ENCODE measurements around the gene SFTA2.
"Not testable (repeated sequence)": the region's sequence is repeated elsewhere in the genome, so short reads cannot be mapped to it uniquely, and the experiment has no call there.

SFTA2 gene

DNA sequence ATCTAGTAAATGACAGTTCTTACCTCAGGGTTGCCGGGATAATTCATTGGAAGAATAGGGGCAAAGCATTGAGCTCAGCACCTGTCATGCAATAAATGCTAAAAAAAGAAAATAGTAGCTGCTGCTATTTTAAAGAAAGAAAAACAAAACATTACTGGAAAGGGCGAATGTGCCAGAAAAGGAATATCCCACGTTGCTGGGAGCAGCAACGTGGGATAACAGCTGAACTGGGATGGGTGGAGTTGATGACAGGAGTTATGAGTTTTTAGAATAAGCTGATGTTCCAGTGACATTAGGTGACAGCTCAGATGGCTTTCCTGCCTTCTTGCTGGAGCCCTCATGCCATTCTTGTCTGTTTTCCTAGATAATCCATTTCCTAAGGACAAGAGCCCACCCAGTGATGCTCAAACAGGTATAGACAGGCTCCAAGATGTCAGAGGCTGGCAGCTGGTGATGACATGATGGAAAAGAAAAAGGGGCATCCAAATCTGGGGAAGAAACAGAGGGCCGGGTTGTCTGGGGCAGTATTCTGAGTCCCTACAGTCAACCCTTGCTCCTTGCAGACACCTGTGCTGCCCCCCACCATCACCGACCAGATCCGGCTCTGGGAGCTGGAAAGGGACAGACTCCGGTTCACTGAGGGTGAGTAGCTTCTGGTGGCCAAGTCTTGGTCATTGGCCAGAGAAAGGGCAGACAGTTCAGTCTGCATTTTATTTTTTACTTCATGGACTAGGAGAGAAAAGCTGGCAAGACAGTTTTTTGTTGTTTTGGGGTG is 19.0 kb downstream of the SFTA2 start:
- FAIRE-seq, result no peak

DNA sequence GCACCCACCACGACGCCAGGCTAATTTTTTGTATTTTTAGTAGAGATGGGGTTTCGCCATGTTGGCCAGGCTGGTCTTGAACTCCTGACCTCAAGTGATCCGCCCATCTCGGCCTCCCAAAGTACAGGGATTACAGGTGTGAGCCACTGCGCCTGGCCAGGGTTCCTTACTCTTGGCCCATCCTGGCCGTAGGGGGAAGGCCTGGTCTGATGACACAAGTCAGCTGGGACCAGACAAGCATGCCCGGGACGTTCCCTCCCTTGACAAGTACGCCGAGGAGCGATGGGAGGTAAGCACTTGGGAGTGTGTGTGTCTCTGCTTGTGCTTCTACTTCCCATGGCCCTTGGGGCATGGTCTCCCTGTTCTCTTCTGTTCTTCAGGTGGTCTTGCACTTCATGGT is 21.5 kb downstream of the SFTA2 start:
- not testable (repeated sequence) for FAIRE-seq

DNA sequence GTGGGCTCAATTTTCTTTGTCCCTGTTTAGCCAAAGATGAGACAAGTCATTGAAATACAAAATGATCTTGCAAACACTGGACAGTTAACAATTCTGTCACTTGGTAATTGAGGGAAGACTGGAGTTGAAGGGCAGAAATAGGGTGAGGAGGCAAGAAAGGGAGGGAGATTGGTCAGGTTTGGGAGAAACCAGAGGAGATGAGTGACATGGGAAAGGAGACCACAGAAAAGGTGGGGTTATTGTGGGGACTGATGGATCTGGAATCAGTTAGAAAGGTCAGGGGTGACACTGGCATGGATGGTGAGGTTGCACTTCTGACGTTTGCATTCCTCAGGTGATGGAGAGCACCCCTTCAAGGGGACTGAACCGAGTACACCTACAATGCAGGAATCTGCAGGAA is 23.3 kb downstream of the SFTA2 start:
- no peak for FAIRE-seq

DNA sequence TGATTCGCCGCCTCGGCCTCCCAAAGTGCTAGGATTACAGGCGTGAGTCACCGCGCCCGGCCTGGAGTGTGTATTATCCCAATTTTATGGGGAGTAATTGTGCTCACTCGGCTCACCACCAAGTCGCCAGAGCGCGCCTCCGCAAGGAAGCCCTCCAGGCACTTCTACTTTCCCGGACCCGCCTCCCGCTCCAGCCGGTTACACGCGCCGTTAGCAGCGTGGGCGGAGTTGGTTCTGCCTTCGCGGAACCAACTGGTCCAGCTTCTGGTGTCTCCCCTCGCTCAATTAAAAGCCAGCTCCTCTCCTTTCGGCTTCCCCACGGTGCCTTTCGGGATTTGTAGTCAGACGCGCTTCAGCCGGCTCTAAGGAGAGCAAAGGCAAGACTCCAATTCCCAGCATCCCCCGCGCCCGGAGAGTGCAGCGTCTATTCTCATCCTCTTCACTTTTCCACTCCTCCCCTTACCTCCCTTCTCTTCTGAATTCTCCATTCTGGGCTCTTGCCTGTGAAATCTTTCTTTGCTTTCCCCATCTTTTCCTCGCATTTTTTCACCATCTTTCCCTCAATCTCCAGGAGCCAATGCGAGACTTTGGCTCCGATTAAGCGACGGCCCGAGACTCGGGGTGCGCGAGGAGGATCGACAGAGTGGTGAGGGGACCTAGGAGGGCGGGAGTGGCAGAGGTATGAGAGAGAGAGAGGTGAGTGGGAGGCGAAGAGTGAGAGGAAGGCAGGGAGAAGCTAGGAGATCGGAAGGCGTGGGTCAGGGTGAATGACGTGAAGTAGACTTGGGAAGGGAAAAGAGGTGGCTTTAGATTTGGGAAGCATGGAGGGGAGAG is 24.0 kb downstream of the SFTA2 start, which contains the start of gene GTF2H4:
Gene GTF2H4 (plus strand): TSS at position 450 of the 834 bp plus-strand sequence.
- peak; percentile 85 for FAIRE-seq

DNA sequence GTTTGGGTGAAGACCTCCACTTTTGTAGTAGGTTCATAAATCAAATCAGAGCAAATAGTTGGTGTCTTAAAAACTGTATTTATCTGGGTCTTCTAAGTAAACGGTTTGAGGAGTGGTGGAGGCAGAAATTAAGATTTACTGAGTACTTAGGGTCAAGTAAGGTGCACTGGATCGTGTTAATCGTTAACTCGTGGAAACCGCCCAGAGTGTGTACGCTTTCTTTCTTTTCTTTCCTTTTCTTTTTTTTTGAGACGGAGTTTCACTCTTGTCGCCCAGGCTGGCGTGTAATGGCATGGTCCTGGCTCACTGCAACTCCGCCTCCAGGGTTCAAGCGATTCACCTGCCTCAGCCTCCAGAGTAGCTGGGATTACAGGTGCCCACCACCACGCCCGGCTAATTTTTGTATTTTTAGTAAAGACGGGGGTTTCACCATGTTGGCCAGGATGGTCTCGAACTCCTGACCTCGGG is 24.6 kb downstream of the SFTA2 start:
- not testable (repeated sequence) for FAIRE-seq

DNA sequence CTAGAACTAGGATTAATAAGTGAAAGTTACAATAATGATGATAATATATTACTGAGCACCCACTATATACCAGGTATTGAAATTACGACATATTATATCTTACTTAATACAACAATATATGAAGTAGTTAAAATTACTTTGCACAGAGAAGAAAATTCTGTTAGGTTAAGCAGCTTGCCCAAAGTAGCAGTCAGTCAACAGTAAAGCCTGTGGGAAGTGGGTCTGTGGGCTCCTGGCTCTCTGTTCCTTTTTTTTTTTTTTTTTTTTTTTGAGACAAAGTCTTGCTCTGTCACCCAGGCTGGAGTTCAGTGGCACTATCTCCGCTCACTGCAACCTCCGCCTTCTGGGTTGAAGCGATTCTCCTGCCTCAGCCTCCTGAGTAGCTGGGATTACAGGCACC is 28.7 kb downstream of the SFTA2 start:
- FAIRE-seq, result no peak

DNA sequence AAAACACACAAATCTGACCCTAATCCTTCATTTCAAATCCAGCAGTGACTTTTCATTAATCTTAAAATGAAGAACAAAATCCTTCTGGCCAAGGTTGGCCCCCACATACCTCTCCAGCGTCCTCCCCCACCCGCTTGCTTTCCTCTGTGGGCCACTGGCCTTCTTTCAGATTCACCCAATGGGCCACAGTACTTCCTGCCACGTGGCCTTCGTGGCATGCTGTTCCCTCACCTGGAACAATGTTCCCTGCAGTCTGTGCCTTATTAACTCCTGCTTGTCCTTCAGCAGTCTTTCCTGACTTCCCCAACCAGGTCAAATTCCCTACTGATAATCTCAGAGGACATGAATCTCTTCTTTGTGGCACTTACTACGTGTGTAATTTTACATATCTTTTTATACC is 29.3 kb downstream of the SFTA2 start:
- no peak for FAIRE-seq

DNA sequence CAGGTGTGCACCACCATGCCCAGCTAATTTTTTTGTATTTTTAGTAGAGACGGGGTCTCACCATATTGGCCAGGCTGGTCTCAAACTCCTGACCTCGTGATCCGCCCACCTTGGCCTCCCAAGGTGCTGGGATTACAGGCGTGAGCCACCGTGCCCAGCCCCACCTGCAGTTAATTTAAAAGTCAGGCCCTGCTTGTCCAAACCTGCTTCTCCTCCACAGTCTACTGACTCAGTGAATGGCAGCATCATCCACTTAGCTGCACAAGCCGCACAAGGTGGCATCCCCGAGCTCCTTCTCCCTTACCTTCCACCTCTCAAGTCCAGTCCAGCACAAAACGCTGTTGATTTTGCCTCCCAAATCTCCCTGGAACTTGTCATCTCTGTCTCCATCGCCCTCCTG is 29.8 kb downstream of the SFTA2 start:
- FAIRE-seq, result not testable (repeated sequence)

DNA sequence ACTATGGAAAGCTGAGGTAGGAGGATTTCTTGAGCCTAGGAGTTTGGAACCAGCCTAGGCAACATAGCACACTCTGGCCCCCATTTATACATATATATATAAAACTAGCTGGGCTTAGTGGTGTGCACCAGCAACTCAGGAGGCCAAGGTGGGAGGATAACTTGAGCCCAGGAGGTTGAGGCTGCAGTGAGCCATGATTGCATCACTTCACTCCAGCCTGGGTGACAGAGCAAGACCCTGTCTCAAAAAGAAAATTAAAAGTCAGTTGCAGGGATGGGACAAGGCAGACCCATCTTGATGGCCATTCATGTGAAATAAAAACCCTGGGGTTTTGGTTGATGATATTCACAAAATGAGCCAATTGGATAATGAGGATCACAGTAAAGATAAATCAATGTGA is 30.5 kb downstream of the SFTA2 start:
- FAIRE-seq, result no peak

DNA sequence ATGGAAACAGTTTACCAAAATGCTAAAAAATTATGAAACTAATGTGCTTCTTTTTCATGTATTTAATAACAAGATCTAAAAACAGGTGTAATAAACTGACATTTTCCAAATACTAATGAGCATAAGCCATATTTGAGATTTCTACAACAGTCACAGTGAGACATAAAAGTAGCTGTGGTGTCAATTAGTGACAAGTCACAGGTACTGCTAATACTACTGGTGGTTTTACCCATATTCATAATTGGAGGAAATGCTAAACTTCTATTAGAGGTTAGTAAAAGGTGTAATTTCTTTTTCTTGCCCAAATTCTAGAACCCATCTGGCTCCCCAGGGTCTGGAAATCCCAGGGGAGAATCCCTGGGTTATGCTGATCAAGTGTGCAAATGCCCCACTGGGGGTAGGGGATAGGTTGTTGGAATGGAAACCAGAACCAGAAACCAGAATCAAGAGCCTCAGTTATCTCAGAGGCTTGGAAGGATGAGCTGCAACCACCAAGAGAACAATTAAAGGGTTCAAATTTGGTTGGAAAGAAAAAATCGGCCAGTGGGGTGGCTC is 31.0 kb downstream of the SFTA2 start:
- FAIRE-seq, result no peak

DNA sequence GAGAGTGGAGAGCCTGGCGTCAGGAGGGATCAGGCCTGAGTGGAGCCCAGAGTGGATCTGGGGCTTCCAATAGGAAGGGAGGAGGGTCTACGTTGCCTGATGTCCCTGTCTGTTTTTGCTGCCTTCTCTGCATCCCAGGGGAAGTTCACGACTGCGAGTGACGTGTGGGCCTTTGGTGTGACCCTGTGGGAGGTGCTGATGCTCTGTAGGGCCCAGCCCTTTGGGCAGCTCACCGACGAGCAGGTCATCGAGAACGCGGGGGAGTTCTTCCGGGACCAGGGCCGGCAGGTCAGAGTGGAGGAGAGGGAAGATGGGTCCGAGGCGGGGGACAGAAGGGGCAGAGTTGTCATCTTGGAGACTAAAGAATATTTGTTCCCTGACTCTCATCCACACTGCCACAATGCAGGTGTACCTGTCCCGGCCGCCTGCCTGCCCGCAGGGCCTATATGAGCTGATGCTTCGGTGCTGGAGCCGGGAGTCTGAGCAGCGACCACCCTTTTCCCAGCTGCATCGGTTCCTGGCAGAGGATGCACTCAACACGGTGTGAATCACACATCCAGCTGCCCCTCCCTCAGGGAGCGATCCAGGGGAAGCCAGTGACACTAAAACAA is 33.1 kb downstream of the SFTA2 start:
- FAIRE-seq, result no peak

DNA sequence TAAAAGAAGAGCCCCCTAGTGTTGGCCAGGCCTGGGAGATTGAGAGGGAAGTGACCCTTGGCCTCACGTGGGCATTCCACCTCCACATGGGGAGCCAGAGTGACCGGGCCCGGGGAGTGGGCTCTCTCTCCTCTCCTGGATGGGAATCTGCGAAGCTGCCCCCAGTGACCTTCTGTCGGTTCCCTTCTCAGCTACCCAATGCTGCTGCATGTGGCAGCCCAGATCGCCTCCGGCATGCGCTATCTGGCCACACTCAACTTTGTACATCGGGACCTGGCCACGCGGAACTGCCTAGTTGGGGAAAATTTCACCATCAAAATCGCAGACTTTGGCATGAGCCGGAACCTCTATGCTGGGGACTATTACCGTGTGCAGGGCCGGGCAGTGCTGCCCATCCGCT is 34.1 kb downstream of the SFTA2 start:
- no peak for FAIRE-seq

DNA sequence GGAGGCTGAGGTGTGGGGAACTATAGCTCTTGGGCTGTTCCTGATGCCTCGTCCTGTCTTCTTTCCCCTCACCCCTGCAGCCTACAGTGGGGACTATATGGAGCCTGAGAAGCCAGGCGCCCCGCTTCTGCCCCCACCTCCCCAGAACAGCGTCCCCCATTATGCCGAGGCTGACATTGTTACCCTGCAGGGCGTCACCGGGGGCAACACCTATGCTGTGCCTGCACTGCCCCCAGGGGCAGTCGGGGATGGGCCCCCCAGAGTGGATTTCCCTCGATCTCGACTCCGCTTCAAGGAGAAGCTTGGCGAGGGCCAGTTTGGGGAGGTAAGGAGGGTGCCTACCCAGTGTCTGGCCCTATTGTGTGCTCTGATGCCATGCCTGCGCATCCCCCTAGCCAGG is 35.4 kb downstream of the SFTA2 start:
- no peak for FAIRE-seq

DNA sequence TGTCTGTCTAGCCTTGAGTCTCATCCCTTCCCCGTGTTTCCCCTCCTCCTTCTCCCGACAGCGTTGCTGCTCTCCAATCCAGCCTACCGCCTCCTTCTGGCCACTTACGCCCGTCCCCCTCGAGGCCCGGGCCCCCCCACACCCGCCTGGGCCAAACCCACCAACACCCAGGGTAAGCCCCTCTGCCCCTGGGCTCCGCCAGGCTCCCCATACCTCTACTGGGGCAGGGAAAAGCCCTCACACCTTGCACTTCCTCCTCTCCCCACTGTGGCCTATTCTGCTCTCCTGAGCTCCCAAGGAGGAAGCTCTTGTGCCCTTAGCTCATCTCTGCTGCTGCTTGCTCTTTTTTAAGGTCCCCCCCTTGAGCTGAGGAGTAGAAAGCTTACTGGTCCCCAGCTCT is 36.6 kb downstream of the SFTA2 start:
- no peak for FAIRE-seq

DNA sequence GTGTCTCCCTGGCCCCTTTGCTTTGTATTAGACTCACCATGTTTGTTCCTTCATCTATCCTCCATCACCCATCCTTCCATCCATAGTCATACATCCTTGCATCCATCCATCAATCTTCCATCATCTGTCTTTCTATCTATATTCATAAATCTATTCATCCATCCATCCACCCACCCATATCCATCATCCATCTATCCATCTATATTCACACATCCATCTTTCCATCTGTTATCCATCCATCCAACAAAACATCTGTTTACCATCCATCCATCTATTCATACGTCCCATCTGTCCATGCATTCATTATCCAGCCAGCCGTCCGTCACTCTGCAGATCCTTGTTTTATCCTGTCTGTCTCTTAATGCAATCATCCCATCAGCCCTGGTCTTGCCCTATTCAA is 37.0 kb downstream of the SFTA2 start:
- FAIRE-seq, result no peak

DNA sequence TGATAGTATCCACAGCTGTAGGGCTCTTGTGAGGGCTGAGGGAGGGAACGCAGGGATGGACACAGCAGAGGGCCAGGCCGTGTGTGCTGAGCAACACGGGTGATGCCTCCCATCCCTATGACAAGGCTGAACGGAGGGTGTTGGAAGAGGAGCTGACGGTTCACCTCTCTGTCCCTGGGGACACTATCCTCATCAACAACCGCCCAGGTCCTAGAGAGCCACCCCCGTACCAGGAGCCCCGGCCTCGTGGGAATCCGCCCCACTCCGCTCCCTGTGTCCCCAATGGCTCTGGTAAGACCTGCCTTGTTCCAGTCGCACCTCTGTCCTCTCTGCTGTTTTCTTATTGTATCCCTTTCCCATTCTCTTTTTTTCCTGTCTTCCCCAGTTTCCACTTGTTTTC is 37.6 kb downstream of the SFTA2 start:
- no peak for FAIRE-seq

DNA sequence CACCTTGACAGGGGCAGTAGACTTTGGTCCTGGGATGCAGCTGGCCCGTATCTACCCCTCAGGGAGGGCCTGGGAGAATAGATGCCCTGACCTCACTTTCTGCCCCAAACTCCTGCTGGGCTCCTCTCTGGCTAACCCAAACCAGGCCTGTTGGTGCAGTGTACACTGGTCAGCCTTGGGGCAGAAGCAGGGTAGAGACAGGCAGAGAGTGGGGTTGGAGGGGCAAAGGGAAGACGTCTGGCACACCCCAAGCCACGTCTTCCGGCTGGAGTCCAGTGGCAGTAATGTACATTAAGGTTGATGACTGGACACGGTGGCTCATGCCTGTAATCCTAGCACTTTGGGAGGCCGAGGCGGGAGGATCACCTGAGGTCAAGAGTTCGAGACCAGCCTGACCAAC is 38.3 kb downstream of the SFTA2 start:
- FAIRE-seq, result no peak

DNA sequence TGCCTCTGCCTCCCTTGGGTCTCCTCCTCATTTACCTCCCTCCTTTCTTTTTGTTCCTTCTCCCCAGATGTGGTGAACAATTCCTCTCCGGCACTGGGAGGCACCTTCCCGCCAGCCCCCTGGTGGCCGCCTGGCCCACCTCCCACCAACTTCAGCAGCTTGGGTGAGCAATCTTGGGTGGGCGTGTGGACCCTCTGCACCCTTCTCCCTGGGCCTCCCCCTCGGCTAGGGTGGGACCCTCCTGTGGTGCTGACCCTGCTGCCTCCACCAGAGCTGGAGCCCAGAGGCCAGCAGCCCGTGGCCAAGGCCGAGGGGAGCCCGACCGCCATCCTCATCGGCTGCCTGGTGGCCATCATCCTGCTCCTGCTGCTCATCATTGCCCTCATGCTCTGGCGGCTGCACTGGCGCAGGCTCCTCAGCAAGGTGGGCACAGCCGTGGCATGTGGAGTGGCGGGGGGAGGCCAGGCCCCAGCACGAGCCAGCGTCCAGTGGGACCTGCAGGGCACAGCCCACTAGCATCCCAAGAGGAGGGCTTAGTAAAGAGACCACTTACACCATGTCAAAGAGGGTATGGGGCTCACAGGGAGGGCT is 38.9 kb downstream of the SFTA2 start:
- FAIRE-seq, result no peak

DNA sequence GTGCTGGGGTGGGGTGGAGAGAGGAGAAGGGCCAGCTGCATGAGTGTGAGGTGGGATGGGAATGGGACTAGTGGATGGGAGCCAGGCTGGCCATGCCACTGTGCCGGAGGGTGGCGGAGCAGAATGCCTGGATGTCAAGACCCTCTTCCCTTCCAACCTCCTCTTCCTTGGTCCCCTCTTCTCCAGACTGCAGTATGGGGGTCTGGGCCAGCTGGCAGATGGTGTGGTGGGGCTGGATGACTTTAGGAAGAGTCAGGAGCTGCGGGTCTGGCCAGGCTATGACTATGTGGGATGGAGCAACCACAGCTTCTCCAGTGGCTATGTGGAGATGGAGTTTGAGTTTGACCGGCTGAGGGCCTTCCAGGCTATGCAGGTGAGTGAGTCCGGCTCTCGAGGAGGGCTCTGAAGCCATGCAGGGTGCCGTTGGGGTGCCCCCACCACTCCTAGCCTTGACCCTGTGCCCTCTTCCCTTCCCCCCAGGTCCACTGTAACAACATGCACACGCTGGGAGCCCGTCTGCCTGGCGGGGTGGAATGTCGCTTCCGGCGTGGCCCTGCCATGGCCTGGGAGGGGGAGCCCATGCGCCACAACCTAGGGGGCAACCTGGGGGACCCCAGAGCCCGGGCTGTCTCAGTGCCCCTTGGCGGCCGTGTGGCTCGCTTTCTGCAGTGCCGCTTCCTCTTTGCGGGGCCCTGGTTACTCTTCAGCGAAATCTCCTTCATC is 40.0 kb downstream of the SFTA2 start:
- no peak for FAIRE-seq

DNA sequence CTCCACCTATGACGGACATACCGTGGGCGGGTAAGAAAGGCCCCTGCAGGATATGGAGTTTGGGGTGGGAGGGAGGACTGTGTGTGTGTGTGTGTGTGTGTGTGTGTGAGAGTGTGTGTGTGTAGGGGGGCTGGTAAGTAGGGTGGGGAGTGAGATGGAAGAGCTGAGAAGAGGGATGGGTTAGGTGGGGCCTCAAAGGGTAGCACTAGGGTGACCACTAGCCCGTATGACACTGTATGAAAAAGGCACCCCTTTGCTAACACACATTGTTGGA is 40.6 kb downstream of the SFTA2 start:
- FAIRE-seq, result no peak

DNA sequence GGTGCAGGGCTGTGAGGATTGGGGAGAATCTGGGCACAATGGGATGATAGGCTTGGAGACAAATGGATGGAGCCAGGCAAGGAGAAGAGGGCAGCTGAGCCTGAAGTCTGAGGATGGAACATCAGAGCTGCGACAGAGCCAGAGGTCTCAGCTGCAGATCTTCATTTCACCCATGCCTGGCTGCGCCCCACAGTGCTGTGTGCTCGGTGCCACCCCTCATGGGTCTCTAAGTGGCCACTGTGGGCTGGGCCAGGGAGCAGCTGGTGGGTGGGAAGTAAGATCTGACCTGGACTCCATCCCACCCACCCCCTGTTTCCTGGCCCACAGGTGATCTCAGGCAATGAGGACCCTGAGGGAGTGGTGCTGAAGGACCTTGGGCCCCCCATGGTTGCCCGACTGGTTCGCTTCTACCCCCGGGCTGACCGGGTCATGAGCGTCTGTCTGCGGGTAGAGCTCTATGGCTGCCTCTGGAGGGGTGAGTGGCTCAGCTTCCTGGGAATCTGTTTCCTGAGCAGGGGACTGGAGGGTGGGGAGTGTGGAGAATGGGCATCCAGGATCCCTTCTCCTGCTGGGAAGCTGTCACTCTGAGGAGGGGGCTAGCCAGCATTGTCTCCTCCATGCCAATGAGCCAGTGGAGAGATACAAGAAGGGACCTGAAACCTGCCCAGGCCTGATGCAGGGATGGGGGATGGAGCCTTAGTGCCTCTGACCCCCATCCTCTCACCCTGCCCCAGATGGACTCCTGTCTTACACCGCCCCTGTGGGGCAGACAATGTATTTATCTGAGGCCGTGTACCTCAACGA is 41.1 kb downstream of the SFTA2 start:
- FAIRE-seq, result no peak

Data from colon (tissue), 2 donors.